HepG2 (cell line): Measurements from ENCODE around the gene CH25H. TPM values are rescaled to one million over a fixed set of nuclear protein-coding genes. Genes with fewer than 3 reads are reported as not detected.

ENCODE experiments used
- ARID2 ChIP-seq: sonication (generic); formaldehyde crosslinking; IDR thresholded peaks from 2 replicates; pipeline ENCODE4 v1.8.1; 2022; ENCODE audit warnings: mild to moderate bottlenecking, missing genetic modification reagents, borderline replicate concordance
- ARNT ChIP-seq: fragments of 450-650 bp; IDR thresholded peaks from 2 replicates; pipeline ENCODE4 v1.6.1; 2017
- BHLHE40 ChIP-seq: IDR thresholded peaks from 2 replicates; pipeline ENCODE4 v1.6.1; 2011; ENCODE audit warnings: low read length, improper control_type of control experiment
- CENPX ChIP-seq: sonication (generic); formaldehyde crosslinking; IDR thresholded peaks from 2 replicates; pipeline ENCODE4 v1.9.0; 2021; ENCODE audit warnings: mild to moderate bottlenecking, missing genetic modification reagents, moderate library complexity
- DBP ChIP-seq: sonication (generic); formaldehyde crosslinking; IDR thresholded peaks from 2 replicates; pipeline ENCODE4 v1.4.0; 2020; ENCODE audit warnings: missing genetic modification reagents; ENCODE audit errors: not compliant biosample characterization
- DMAP1 ChIP-seq: IDR thresholded peaks from 2 replicates; pipeline ENCODE4 v1.6.1; 2016
- GLI4 ChIP-seq: sonication (generic); formaldehyde crosslinking; IDR thresholded peaks from 2 replicates; pipeline ENCODE4 v1.5.1; 2020; ENCODE audit warnings: missing genetic modification reagents, mild to moderate bottlenecking, moderate library complexity, borderline replicate concordance
- GTF3A ChIP-seq: sonication (generic); formaldehyde crosslinking; conservative IDR thresholded peaks from 2 replicates; pipeline ENCODE4 v1.4.0; 2020; ENCODE audit warnings: mild to moderate bottlenecking, missing genetic modification reagents
- HMG20A ChIP-seq: IDR thresholded peaks from 2 replicates; pipeline ENCODE4 v1.6.1; 2016; ENCODE audit warnings: borderline replicate concordance
- HMGA1 ChIP-seq: sonication (generic); formaldehyde crosslinking; conservative IDR thresholded peaks from 2 replicates; pipeline ENCODE4 v1.4.0; 2020; ENCODE audit warnings: missing genetic modification reagents
- HNRNPK ChIP-seq: fragments of 200-400 bp; formaldehyde crosslinking; IDR thresholded peaks from 2 replicates; pipeline ENCODE4 v1.6.1; 2018; ENCODE audit warnings: low read length, low read depth, moderate library complexity, mild to moderate bottlenecking; ENCODE audit not compliant: poor library complexity, severe bottlenecking
- HOMEZ ChIP-seq: IDR thresholded peaks from 2 replicates; pipeline ENCODE4 v1.6.1; 2016; ENCODE audit warnings: low read depth
- KMT2A ChIP-seq: sonication (generic); formaldehyde crosslinking; IDR thresholded peaks from 2 replicates; pipeline ENCODE4 v1.4.0; 2020; ENCODE audit warnings: missing genetic modification reagents
- MXD1 ChIP-seq: sonication (generic); formaldehyde crosslinking; IDR thresholded peaks from 2 replicates; pipeline ENCODE4 v1.4.0; 2020; ENCODE audit warnings: mild to moderate bottlenecking, missing genetic modification reagents
- MYNN ChIP-seq: sonication (generic); formaldehyde crosslinking; IDR thresholded peaks from 2 replicates; pipeline ENCODE4 v1.4.0; 2020; ENCODE audit warnings: mild to moderate bottlenecking, low read depth, missing genetic modification reagents
- NR2C2 ChIP-seq: sonication (generic); formaldehyde crosslinking; IDR thresholded peaks from 2 replicates; pipeline ENCODE4 v1.4.0; 2020; ENCODE audit warnings: missing genetic modification reagents, mild to moderate bottlenecking, moderate library complexity, borderline replicate concordance
- RFX5 ChIP-seq: IDR thresholded peaks from 2 replicates; pipeline ENCODE4 v1.6.1; 2011; ENCODE audit warnings: low read depth, low read length, improper control_type of control experiment
- SETDB1 ChIP-seq: sonication (generic); formaldehyde crosslinking; IDR thresholded peaks from 2 replicates; pipeline ENCODE4 v1.5.1; 2020; ENCODE audit warnings: missing genetic modification reagents, mild to moderate bottlenecking, borderline replicate concordance
- SNAI1 ChIP-seq: sonication (generic); formaldehyde crosslinking; IDR thresholded peaks from 2 replicates; pipeline ENCODE4 v1.5.0; 2020; ENCODE audit warnings: mild to moderate bottlenecking, missing genetic modification reagents, borderline replicate concordance
- SUZ12 ChIP-seq: fragments of 150-350 bp; IDR thresholded peaks from 2 replicates; pipeline ENCODE4 v1.6.1; 2014; ENCODE audit warnings: low read depth, low read length
- TCF7L2 ChIP-seq: IDR thresholded peaks from 2 replicates; pipeline ENCODE4 v1.6.1; 2011; ENCODE audit warnings: mild to moderate bottlenecking, low read depth, low read length, moderate library complexity
- TOPORS ChIP-seq: sonication (generic); formaldehyde crosslinking; IDR thresholded peaks from 2 replicates; pipeline ENCODE4 v1.8.0; 2023; ENCODE audit warnings: mild to moderate bottlenecking, missing genetic modification reagents
- ZFP41 ChIP-seq: sonication (generic); formaldehyde crosslinking; IDR thresholded peaks from 2 replicates; pipeline ENCODE4 v1.4.0; 2020; ENCODE audit warnings: mild to moderate bottlenecking, missing genetic modification reagents, borderline replicate concordance
- ZHX1 ChIP-seq: sonication (generic); formaldehyde crosslinking; IDR thresholded peaks from 2 replicates; pipeline ENCODE4 v1.8.1; 2022; ENCODE audit warnings: low read depth, mild to moderate bottlenecking, missing genetic modification reagents
- ZNF329 ChIP-seq: sonication (generic); formaldehyde crosslinking; IDR thresholded peaks from 2 replicates; pipeline ENCODE4 v1.9.0; 2021; ENCODE audit warnings: low read depth, mild to moderate bottlenecking, missing genetic modification reagents
- ZNF652 ChIP-seq: IDR thresholded peaks from 2 replicates; pipeline ENCODE4 v1.6.1; 2016; ENCODE audit warnings: low read depth, borderline replicate concordance
- polyA plus RNA-seq, 8 experiments: library from polyadenylated mRNA; depleted of rRNA in 3 of 8; stranded (reverse) in 7 of 8; unstranded in 1 of 8; fragments of >200 nt; fragmentation: Illumina TruSeq in 4 of 8; extraction: Trizol in 4 of 8; gene quantifications; 2 replicates each; pipeline versions ENCODE4 v1.2.1 to v1.2.3, GENCODE V29; 2011 to 2016; ENCODE audit warnings: low read depth in 4 of 8, missing spikeins in 1 of 8, mixed read lengths in 1 of 8; ENCODE audit not compliant: insufficient read depth in 1 of 8
- total RNA-seq, 5 experiments: library from RNA; depleted of rRNA; stranded (reverse); fragments of >200 nt; fragmentation: Illumina TruSeq; extraction: Trizol; gene quantifications; 2 replicates each; pipeline ENCODE4 v1.2.3, GENCODE V29; 2016; ENCODE audit warnings: low read depth in 1 of 5

Gene CH25H
- total and polyA plus RNA-seq, 2 of the 13 experiments (the other 11 are each of a cell fraction or from before 2014, with no cell fraction given), result not detected

GRCh38 chr10:89251409-89252224 is 44.5 kb upstream of the CH25H start, which contains the start of gene LIPA (continued):
- TF ChIP-seq RFX5, result peak; percentile 35
- no peak for TF ChIP-seq TCF7L2
- no peak for TF ChIP-seq HMGA1 (CRISPR knock-in tag)
- TF ChIP-seq HMG20A (CRISPR knock-in tag), result no peak
- no peak for TF ChIP-seq HNRNPK
- peak; percentile 72 for TF ChIP-seq KMT2A
- TF ChIP-seq TOPORS (CRISPR knock-in tag), result no peak
- no peak for TF ChIP-seq ARNT
- TF ChIP-seq ZHX1 (CRISPR knock-in tag), result 0 out of 2 replicates have a peak, but pooled peaks have one; percentile 36
- TF ChIP-seq GLI4 (CRISPR knock-in tag), result no peak
- TF ChIP-seq GTF3A (CRISPR knock-in tag), result no peak
- no peak for TF ChIP-seq SUZ12
- TF ChIP-seq MXD1 (CRISPR knock-in tag), result peak; percentile 76; the same call in 1 of the 2 replicates
- no peak for TF ChIP-seq CENPX (CRISPR knock-in tag)
- TF ChIP-seq ZNF652 (CRISPR knock-in tag), result no peak
- TF ChIP-seq NR2C2 (CRISPR knock-in tag), result peak; percentile 51
- TF ChIP-seq SETDB1 (CRISPR knock-in tag), result no peak
- TF ChIP-seq BHLHE40, result no peak
- 0 out of 2 replicates have a peak, but pooled peaks have one; percentile 46 for TF ChIP-seq ARID2 (CRISPR knock-in tag)
- TF ChIP-seq HOMEZ (CRISPR knock-in tag), result 0 out of 2 replicates have a peak, but pooled peaks have one; percentile 20
- TF ChIP-seq SNAI1 (CRISPR knock-in tag), result no peak
- no peak for TF ChIP-seq MYNN (CRISPR knock-in tag)
- no peak for TF ChIP-seq ZFP41 (CRISPR knock-in tag)
- TF ChIP-seq ZNF329 (CRISPR knock-in tag), result no peak
- TF ChIP-seq DMAP1 (CRISPR knock-in tag), result 0 out of 2 replicates have a peak, but pooled peaks have one; percentile 26
- no peak for TF ChIP-seq DBP (CRISPR knock-in tag)
